HG03103 (cell line): Measurements from ENCODE around the gene ZMYND11.
"Not testable (repeated sequence)": the region's sequence is repeated elsewhere in the genome, so short reads cannot be mapped to it uniquely, and the experiment has no call there.

Experiments used
- ATAC-seq: cut with Tn5 transposase; IDR thresholded peaks from one replicate; pipeline ENCODE4 v1.9.1; 2021; ENCODE audit warnings: low read depth; ENCODE audit not compliant: unreplicated experiment

The ZMYND11 gene

DNA sequence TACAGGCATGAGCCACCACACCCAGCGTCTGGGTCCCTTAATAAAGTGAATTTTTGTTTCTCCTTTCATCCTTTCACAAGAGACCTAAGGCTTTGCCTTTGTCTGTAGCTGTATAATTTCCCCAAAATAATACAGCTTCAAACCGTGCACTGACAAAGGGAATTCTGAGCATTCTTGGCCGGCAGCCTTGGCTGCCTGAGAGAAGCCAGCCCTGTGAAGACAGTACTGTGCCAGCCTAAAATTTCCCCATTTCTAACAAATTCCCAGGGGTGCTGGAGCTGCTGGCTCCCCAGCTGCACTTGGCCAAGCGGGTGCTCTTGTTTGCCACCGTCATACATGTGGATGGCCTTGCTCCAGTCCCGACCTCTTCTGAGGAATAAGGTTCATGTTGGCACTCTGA lies 106.2 kb downstream of the ZMYND11 start:
- no peak for ATAC-seq

DNA sequence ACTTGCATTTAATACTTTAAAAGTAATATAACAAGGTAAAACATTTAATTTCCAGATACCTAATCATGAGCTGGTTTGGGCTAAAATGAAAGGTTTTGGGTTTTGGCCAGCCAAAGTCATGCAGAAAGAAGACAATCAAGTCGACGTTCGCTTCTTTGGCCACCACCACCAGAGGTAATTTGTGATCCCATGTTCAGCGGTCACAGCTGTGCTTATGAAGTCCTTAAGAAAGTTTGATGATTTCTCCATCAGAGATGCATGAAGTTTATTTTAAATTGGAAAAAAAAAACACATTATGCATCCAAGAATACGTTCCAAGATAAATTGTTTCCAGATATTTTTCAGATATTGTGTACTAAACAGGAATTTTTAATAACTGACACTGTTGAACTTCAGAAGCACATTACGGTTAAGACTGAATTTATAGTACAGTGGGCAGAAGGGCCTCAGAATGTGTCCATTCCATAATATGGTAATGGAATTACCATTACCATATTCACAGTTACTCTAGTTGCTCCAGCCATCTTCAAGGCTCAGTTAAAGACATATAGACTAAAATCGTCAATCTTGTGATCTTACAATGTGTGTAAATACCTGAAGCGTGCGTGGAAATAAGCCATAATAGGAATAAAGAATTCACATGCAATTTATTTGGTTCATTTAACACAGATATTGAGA lies 106.8 kb downstream of the ZMYND11 start:
- ATAC-seq: no peak

GRCh38 chr10:244227-244626 lies 109.0 kb downstream of the ZMYND11 start:
- ATAC-seq: no peak

- no peak for ATAC-seq
Observed at GRCh38 chr10:246431-246830, 111.2 kb downstream of the ZMYND11 start.

GRCh38 chr10:247480-247879 lies 112.2 kb downstream of the ZMYND11 start:
- ATAC-seq: no peak

DNA sequence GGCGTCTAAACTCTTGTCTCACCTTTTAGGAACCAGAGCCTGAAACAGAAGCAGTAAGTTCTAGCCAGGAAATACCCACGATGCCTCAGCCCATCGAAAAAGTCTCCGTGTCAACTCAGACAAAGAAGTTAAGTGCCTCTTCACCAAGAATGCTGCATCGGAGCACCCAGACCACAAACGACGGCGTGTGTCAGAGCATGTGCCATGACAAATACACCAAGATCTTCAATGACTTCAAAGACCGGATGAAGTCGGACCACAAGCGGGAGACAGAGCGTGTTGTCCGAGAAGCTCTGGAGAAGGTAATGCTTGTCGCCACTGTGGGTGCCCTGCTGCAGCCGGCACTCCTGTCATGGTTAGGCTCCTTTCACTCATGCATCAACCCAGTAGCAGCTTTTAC lies 113.1 kb downstream of the ZMYND11 start:
- no peak for ATAC-seq

DNA sequence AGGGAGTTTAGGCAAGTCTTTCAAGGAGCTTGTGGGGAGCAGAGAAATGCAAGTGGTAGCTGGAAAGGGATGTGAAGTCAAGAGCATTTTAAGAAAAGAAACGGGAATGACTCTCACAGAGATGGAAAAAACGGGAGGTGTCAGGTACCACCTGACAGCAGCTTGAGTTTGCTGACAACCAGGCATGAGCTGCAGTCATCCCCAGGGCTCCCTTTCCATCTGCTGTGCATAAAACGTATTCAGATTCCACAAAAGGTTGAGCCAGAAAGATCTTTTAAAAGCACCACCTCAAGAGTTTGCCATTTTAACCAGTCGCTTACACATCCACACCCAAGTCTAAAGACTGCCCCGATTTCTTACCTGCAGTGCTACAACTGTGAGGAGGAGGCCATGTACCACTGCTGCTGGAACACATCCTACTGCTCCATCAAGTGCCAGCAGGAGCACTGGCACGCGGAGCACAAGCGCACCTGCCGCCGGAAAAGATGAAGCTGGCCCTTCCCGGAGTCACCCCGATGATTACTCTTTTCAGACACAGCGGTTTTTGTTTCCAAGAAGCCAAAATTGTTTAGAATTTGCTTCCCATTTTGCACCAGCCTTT lies 116.8 kb downstream of the ZMYND11 start:
- no peak for ATAC-seq

DNA sequence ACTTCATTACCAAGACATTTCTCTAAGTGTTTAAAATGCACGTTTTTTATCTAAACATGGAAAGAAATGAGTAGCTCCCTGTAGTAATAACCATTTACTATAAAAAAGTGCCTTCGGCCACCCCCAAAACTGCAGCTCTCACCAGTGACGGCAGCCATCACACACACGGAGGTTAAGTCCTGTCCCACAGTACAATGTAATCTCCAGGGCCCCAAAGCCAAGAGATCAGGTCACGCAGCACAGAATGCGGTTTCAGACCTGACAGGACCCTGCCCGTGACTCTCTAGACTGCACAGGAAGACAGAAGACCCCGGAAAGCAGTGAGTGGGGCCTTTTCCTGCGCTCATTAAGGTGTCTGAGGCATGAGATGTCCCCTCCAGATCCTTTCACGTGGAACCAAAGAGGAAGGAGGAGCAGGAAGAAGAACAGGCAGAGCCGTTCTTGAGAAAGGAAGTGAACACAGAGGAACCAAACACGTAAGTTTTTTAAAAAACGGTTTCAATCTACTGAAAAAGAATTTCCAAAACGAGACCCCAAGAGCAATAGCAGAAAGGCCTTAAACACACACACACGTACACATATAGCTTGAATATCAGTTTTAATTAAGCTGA lies 125.7 kb downstream of the ZMYND11 start:
- no peak for ATAC-seq

- not testable (repeated sequence) for ATAC-seq
Observed at GRCh38 chr10:264160-265073, 129.2 kb downstream of the ZMYND11 start.

DNA sequence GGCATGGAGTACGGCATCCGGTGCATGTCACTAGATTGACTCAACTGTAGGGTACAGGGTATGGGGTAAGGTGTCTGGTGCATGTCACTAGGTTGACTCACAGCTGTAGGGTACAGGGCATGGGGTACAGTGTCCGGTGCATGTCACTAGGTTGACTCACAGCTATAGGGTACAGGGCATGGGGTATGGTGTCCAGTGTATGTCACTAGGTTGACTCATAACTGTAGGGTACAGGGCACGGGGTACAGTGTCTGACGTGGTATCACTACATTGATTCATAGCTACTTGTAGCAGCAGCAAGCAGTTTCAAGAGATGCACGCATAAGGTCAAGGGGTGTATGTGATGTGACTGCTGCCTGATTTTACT lies 129.8 kb downstream of the ZMYND11 start:
- not testable (repeated sequence) for ATAC-seq

DNA sequence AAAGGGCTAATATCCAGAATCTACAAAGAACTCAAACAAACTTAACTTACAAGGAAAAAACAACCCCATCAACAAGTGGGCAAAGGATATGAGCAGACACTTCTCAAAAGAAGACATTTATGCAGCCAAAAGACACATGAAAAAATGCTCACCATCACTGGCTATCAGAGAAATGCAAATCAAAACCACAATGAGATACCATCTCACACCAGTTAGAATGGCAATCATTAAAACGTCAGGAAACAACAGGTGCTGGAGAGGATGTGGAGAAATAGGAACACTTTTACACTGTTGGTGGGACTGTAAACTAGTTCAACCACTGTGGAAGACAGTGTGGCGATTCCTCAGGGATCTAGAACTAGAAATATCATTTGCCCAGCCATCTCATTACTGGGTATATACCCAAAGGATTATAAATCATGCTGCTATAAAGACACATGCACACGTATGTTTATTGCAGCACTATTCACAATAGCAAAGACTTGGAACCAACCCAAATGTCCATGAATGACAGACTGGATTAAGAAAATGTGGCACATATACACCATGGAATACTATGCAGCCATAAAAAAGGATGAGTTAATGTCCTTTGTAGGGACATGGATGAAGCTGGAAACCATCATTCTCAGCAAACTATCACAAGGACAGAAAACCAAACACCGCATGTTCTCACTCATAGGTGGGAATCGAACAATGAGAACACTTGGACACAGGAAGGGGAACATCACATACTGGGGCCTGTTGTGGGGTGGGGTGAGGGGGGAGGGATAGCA lies 130.7 kb downstream of the ZMYND11 start:
- not testable (repeated sequence) for ATAC-seq

DNA sequence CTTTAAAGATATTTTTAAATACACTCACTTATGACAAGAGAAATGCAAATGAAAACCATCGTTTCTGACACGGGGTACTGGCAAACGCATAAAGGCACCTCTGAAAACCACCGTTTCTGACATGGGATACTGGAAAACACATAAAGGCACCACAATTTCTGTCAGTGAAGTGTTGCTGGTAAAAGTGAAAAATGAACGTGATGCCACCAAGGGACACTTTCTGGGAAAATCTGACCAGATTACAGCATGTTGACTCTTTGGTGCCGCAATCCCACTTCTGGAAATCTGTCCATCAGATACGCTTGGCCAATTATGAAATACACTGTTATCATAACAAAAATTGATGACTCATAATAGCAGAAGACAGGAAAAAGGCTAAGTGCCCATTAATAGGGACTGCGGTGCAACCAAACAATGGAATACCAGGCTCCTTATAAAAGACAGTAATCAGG lies 131.7 kb downstream of the ZMYND11 start:
- no peak for ATAC-seq

DNA sequence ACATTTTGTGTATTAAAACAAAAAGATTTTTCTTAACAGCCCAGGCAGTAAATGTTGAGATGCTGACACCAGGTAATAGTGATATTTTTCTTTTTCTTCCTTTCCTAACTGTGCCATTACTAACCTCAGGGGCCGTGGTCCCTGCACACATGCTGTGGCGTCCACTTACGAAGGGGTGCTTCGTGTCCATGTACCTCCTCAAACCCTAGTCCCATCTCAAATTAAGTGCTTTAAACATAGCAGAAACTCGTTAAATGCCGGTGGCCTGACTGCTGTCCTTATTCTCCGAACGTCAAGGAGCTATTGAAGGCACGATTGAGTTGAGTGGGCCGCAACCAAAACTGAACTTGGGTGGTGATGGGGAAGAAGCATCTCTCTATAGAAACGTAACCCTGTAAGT lies 132.4 kb downstream of the ZMYND11 start:
- no peak for ATAC-seq

DNA sequence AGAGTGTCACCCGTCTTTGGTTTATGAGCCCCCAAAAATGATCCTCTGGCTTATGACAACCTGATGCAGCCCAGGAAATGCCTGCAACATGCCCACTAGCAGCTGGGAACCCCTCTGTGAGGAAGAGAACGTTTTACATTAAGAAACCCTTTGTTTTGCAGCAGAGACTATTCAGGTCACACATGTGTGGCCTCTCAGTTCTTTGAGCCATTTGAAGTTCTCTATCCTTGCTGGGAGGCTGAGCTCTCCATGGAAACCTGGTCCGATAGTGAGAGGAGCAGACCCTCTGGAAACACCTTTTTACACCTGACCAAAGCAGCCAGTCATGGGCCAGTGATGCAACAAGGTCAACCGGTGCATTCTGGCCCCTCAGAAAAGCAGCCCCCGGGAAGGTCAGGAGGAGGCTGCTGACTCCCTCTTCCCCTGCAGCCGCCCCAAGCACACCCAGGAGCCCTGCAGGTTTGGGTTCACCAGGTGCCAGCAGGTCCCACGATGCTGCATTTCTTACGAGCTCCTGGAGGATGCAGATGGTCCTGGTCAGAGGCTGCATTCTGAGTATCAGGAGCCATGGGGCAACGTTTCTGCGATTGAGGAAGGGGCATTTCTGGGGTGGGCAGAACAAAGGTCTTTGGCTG lies 134.3 kb downstream of the ZMYND11 start:
- ATAC-seq: no peak

GRCh38 chr10:271201-271600 lies 135.9 kb downstream of the ZMYND11 start:
- no peak for ATAC-seq

GRCh38 chr10:271722-272121 lies 136.5 kb downstream of the ZMYND11 start:
- ATAC-seq: no peak

- no peak for ATAC-seq
Observed at GRCh38 chr10:273088-273487, 137.8 kb downstream of the ZMYND11 start.

GRCh38 chr10:274866-275265 lies 139.6 kb downstream of the ZMYND11 start:
- no peak for ATAC-seq

GRCh38 chr10:275680-276079 lies 140.4 kb downstream of the ZMYND11 start:
- no peak for ATAC-seq

DNA sequence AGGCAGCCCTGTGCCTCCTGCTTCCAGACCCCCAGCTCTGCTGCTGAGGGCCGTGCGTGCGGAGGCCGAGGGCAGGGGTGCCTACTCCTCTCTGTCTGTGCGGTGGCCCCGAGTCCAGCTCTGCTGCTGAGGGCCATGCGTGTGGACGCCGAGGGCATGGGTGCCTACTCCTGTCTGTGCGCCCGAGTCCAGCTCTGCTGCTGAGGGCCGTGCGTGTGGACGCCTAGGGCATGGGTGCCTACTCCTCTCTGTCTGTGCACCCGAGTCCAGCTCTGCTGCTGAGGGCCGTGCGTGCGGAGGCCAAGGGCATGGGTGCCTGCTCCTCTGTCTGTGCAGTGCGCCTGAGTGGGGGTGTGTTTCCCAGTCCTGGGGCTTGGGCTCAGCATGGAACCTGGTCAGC lies 142.7 kb downstream of the ZMYND11 start:
- ATAC-seq: no peak
